Amygdala (tissue), 56 donors: Measurements from ENCODE around the gene NFATC2.

Experiments used
- DNase-seq, 56 donors: peaks; one replicate each; lab custom pipeline; 2025; lab: John Stamatoyannopoulos, UW

The NFATC2 gene

GRCh38 chr20:51423290-51423667 is 119.2 kb downstream of the NFATC2 start:
- no peak for DNase-seq

GRCh38 chr20:51422514-51423289 is 119.8 kb downstream of the NFATC2 start:
- DNase-seq: no peak

- DNase-seq: no peak
Observed at GRCh38 chr20:51420805-51421204, 121.7 kb downstream of the NFATC2 start.

GRCh38 chr20:51420111-51420510 is 122.4 kb downstream of the NFATC2 start:
- DNase-seq: no peak

GRCh38 chr20:51419646-51420045 is 122.9 kb downstream of the NFATC2 start:
- DNase-seq: no peak

- no peak for DNase-seq
Observed at GRCh38 chr20:51419231-51419630, 123.3 kb downstream of the NFATC2 start.

- no peak for DNase-seq
Observed at GRCh38 chr20:51418137-51418529, 124.4 kb downstream of the NFATC2 start.

- no peak for DNase-seq
Observed at GRCh38 chr20:51417250-51418136, 125.0 kb downstream of the NFATC2 start.

GRCh38 chr20:51416532-51417249 is 125.8 kb downstream of the NFATC2 start:
- no peak for DNase-seq

GRCh38 chr20:51413857-51414256 is 128.7 kb downstream of the NFATC2 start:
- no peak for DNase-seq

- peak in 1 of 56 donors; percentile 5 for DNase-seq
Observed at GRCh38 chr20:51412951-51413481, 129.5 kb downstream of the NFATC2 start.

GRCh38 chr20:51412333-51412871 is 130.1 kb downstream of the NFATC2 start:
- peak in 17 of 56 donors; percentile 2 to 42 (median 21) for DNase-seq

- no peak for DNase-seq
Observed at GRCh38 chr20:51411870-51412269, 130.6 kb downstream of the NFATC2 start.

- no peak for DNase-seq
Observed at GRCh38 chr20:51410586-51411325, 131.8 kb downstream of the NFATC2 start.

- DNase-seq: no peak
Observed at GRCh38 chr20:51409192-51409880, 133.2 kb downstream of the NFATC2 start.

GRCh38 chr20:51404297-51405060 is 138.0 kb downstream of the NFATC2 start:
- DNase-seq: no peak

- DNase-seq: no peak
Observed at GRCh38 chr20:51403466-51404220, 138.9 kb downstream of the NFATC2 start.

- peak in 1 of 56 donors; percentile 24 for DNase-seq
Observed at GRCh38 chr20:51402201-51402600, 140.3 kb downstream of the NFATC2 start.
